Activated naive CD4-positive, alpha-beta T cell treated with anti-CD3 and anti-CD28 coated beads, Interleukin-2, amount 50 U/mL, for 16 hours (primary cell): ENCODE measurements around the gene BLACAT1.
"Not testable (repeated sequence)": the region's sequence is repeated elsewhere in the genome, so short reads cannot be mapped to it uniquely, and the experiment has no call there.

Experiments used
- DNase-seq: peaks from one replicate; pipeline ENCODE4 v3.0.0-alpha.2; 2020

BLACAT1 gene

DNA sequence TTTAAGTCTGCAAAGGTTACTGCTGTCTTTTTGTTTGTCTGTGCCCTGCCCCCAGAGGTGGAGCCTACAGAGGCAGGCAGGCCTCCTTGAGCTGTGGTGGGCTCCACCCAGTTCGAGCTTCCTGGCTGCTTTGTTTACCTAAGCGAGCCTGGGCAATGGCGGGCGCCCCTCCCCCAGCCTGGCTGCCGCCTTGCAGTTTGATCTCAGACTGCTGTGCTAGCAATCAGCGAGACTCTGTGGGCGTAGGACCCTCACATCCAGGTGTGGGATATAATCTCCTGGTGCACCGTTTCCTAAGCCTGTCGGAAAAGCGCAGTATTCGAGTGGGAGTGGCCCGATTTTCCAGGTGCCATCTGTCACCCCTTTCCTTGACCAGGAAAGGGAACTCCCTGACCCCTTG is 49.6 kb downstream of the BLACAT1 start:
- DNase-seq = not testable (repeated sequence)
